Vagina (tissue), 2 donors: ENCODE data around the gene CHAD.

Source experiments
- POLR2A ChIP-seq, 2 donors: fragments of 450-650 bp; IDR thresholded peaks; one replicate each; pipeline ENCODE4 v1.6.1; 2017; ENCODE audit warnings: antibody characterized with exemption in 2 of 2, mild to moderate bottlenecking in 2 of 2, moderate library complexity in 2 of 2
- POLR2AphosphoS5 ChIP-seq, 2 donors: sonication (generic); formaldehyde crosslinking; IDR thresholded peaks; one replicate each; pipeline ENCODE4 v1.9.0; 2017; ENCODE audit warnings: antibody characterized with exemption in 2 of 2, mild to moderate bottlenecking in 2 of 2, low read depth in 1 of 2; ENCODE audit not compliant: insufficient read depth in 1 of 2
- TF ChIP-seq, protein P1 (sequence below), 3 experiments: fragments of 450-650 bp in 2 of 3; fragments of 200-600 bp in 1 of 3; sonication (generic) in 1 of 3; IDR thresholded peaks; one replicate each; pipeline ENCODE4 v1.5.1; 2017 to 2019; ENCODE audit warnings: antibody characterized with exemption in 3 of 3, mild to moderate bottlenecking in 2 of 3, moderate library complexity in 2 of 3

DNA sequence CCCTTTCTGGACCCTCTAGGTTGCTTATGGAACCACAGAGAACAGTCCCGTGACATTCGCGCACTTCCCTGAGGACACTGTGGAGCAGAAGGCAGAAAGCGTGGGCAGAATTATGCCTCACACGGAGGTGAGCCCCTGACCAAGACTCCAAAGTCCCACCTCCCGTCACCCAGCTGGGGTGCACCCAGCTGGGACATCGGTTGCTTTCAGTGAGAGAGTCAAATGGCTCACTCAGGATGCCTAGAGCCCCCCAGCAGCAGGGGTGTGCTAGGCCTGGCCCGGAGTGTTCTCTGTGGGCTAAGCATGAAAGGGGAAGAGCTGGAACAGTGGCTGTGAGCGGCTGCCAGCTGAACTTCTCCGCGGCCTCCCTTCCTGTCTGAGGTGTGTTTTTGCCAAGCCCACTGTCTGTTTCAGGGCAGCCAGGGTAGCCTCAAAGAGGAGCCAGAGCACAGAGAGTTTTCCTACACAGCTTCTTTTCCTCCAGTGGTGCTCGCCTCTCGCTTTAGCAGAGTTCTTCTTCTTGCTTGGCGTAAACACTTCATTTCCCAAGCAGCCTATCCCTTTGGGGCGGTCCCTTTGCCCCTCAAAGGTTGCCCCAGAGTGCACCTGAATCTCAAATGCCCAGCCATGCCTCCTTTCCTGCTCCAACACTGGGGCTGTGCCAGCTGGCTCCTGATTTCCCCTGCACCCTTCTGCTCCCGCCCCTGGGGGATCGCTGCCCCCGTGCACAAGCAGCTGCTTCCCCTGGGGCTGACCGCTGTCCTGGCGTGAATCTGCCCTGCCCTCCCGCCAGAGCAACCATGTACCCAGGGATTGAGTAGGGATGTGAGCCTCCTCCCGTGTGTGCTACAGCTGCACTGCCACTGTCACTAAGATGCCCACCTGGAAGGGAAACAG, 2.6 kb upstream of the CHAD start:
- no peak for TF ChIP-seq POLR2AphosphoS5 (IDR thresholded peaks at IDR 0.05; ENCODE audit: insufficient read depth in 1 of 2, low read depth in 1 of 2)
- TF ChIP-seq, protein P1, sequence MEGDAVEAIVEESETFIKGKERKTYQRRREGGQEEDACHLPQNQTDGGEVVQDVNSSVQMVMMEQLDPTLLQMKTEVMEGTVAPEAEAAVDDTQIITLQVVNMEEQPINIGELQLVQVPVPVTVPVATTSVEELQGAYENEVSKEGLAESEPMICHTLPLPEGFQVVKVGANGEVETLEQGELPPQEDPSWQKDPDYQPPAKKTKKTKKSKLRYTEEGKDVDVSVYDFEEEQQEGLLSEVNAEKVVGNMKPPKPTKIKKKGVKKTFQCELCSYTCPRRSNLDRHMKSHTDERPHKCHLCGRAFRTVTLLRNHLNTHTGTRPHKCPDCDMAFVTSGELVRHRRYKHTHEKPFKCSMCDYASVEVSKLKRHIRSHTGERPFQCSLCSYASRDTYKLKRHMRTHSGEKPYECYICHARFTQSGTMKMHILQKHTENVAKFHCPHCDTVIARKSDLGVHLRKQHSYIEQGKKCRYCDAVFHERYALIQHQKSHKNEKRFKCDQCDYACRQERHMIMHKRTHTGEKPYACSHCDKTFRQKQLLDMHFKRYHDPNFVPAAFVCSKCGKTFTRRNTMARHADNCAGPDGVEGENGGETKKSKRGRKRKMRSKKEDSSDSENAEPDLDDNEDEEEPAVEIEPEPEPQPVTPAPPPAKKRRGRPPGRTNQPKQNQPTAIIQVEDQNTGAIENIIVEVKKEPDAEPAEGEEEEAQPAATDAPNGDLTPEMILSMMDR (IDR thresholded peaks at IDR 0.05), result no peak
- no peak for TF ChIP-seq POLR2A (IDR thresholded peaks at IDR 0.05)
